Dermis microvascular lymphatic vessel endothelial cell (primary cell): ENCODE data around the gene TOMM40L. TPM values are rescaled to one million over a fixed set of nuclear protein-coding genes. Genes with fewer than 3 reads are reported as not detected.

ENCODE experiments used
- DNase-seq, 2 donors: peaks; one replicate each; pipeline versions ENCODE4 v3.0.0 to v3.0.0-alpha.2; 2010; ENCODE audit warnings: low read depth in 2 of 2
- total RNA-seq: library from RNA; depleted of rRNA; stranded (reverse); fragments of >200 nt; gene quantifications from 2 replicates; pipeline ENCODE4 v1.2.1, GENCODE V29; 2014

Gene TOMM40L
- 12.2 and 14.4 TPM in 2 replicates for total RNA-seq

DNA sequence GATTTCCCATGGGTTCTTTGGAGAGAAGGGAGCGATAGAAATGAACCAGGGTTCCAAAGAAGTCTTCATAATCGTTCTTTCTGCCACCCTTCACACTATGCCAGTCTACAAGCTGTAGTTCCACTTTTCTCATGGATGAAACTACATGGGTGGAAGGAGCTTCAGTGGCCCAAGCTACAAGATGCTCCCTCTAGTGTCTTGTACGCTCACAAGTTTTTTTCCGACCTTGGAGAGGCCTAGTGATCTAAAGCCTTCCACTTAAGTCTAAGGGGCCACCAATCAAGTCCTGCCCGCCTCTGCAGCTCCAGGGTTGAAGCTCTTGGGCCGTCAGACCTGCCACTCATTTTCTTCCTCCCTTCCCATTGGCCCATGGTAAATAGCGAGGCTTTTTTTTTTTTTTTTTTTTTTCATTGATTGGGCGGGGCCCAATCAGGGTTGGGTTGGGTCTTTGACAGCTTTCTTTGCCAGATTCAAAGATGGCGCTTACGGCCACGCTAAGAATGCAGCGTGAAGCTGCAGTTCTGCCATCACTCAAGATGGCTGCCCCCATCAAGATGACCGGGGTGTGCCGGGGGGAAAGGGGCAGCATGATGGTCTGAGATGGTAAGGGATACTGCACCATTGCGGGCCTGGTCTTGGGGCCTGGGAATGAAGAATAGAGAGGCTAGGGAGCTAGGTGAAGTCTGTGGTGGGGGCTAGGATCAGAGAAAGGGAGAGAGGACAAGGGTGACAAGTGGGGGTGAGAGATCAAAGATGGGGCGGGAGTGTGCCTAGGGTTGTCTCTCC is at the start of gene TOMM40L:
Gene TOMM40L (plus strand): TSS at position 527 of the 786 bp plus-strand sequence. CDS start 430 bp downstream, outside the sequence.
- peak; percentile 94 to 99 for DNase-seq

DNA sequence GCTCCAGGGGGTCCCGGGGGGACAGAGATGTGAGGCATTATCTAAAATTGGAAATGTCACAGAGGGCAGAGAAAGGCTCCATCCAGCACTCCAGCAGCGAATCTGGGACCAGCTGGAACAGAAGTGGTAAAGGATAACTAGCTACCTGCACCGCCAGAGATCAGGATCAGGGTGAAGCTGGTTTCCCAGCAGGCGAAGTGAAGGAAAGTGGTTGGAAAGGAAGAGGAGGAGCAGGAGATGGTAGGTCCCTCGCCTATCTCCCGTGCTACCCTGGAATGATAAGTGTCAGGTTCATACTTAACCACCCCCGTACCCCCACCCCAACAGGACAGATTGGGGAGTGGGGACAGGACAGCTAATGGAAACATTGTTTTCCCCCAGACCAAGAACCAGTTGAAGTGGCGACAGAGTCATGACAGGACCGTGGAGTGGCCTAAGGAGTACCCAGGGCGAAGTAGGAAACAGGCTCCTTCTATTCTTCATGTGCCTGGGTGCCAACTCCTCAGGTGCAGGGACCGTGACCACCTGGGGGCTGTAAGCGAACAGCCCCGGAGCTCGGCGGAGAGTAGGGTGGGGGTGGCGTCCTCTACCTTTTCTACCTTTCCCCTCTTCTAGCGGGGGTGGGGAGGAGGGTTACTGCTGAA is 49.3 kb upstream of the TOMM40L start:
- DNase-seq = no peak

DNA sequence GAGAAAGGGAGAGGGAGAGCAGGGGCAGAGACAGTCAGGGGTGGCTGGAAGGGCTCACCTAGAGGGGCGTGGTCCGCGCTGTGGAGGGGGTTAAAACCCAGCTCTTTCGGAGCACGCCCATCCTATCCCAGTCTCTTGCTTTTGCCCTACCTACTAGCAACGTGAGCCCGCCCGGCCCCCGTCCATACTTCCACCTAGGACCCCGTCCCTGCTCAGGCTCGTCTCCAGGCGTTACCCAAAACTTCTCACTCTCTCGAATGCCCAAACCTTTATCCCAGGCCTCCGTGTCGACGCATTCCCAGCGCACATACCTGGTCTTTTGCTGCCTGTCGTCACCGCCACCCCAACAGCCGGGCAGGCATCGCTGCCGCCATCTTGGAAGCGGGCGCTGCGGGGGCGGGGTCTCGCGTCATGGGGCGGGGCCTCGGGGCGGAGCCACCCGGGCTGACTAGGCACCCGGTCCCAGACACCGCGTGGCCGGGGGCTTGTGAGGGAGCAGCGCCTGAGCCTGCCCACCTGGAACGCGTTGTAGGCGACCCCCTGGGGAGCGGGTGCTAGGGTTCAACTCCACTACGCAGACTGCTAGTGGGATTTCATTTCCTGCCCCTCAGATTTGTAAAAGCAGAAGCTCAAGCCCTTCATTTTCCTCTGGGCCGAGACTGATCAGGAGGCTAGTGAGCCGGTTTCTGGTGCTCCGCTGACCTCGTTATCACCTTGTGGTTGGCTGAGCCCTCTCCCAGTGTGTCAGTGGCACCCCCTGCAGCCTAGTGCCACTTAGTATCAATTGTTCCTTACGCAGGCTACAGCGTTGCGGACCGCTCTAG is 48.5 kb upstream of the TOMM40L start, which contains the start of gene B4GALT3:
Gene B4GALT3 (minus strand): TSS at position 396 of the 824 bp plus-strand sequence. CDS start 1,447 bp downstream, outside the sequence.
- DNase-seq = peak in 1 of 2 donors; percentile 80

DNA sequence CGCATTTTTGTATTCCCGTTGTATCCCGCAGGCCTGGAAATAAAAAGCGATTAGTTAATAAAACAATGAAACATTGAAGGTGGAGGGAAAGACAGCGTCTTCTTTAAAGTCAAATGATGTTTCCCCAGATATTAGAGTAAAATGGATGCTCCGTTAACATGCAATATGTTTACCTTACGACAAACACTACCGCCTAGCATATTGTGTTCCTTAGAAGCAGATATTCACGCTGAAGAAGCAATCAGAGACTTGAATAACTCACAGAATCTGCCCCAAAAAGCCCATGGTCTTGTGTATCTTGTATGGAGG is 48.0 kb upstream of the TOMM40L start:
- no peak for DNase-seq

DNA sequence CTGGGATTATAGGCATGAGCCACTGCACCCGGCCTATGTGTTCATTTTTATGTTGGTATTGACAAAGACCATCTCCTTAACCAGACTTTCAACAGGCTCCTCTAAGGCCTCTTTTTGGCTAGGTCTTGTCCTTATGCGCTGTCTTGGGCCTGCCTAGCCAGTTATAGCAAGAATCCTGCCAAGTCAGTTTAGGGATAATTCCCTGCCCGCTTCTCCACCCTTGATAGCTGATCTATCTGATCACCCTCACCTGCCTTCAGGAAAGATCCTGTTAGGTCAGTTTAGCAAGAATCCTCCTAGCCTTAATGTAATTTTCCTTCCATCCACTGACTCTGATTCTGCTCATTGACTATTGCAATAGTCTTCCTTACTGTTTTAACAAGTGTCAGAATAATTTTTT is 46.2 kb upstream of the TOMM40L start:
- DNase-seq = no peak

DNA sequence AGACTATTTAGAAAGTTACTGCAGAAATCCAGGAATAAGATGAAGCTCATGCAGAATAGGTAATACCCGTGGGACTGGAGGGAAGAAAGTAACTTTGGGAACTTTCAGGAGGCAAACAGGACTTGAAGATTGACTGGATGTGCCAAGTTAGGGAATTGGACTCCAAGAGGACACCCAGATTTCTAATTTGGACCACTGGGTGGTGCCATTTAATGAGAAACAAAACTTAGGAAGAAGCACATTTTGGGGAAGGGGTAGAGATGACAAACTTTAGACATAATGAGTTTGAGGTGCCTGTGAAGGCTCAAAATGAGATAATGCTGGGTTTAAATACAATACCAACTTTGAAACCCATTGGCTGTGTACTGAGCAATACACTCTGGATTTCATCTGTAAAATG is 45.2 kb upstream of the TOMM40L start:
- peak in 1 of 2 donors; percentile 25 for DNase-seq

DNA sequence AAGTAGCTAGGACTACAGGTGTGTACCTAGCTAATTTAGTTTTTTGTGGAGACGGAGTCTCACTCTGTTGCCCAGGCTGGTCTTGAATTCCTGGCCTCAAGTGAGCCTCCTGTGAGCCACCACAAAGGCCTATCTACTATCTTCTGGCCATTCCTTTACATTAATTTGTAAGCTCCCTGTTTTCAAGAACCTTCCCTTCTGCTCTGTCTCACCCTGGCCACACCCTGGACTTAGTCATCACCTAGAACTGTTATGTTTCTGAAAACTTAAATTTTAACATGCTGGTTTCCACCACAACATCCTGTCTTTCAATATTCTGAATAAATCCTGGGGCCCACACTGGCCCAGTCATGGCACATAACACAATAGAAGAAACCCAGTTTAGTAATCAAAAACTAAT is 43.6 kb upstream of the TOMM40L start:
- peak in 1 of 2 donors; percentile 42 for DNase-seq

DNA sequence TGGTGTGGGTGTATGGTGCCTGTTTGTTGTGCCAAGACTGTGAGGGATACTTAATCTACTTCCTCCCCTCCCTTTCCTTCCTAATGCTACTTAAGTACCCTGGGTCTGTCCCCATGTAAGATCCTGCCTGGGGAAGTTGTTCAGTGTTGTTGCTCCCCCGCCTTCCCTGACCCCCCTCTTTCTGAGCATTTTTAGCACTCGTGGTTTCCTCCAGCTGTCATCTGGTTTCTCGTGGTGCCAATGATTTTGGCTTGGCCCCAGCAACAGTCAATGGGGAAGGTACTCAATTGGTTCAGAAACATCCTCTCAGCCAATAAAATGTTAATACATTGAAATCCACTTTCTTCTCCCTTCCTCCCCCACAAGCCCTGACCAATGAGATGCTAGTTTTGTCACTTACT is 40.6 kb upstream of the TOMM40L start:
- DNase-seq = peak; percentile 90 to 96

DNA sequence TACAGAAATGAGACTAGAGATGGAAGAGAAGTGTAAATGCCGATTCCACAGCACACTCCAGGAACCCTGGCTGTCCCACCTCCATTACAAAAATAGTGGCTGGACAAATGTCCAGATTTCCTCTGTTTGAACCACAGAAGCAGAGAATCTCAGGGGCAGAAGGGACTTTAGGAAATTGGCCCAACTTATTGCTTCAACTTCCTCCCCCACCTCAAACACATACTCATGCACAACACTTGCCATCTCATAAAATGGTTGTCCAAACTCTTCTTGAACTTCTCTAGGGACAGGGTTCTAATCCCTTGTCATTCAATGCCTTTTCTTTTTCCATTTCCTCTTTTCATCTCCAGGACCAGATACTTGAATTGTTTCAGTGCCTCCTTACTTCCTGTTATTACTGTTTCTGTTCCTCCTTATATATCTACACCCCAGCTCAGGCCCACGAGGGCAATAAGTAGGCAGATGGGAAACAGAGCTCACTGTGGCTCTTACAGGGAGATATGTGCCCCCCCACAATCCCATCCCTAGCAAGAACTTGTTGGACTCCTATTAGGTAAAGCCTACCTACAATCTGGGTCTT is 40.0 kb upstream of the TOMM40L start:
- DNase-seq = no peak

DNA sequence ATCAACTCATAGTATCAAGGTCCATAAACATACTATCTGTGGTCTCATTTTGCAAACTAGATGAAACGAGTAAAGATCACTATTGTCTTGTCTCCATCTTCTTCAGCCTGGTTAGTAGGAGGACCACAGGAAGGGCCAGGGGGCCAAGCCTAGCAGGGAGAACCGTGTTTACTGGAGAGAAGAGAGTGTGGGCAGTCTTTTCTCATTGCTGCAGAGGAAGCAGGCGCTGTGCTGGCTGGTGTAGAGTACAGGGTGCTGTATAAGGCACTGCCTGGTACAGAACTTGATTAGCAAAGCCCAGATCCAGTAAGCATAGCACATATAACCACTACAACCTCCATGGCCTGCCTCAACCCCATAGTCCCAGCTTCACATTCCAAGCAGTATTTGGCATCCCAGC is 38.5 kb upstream of the TOMM40L start:
- no peak for DNase-seq

DNA sequence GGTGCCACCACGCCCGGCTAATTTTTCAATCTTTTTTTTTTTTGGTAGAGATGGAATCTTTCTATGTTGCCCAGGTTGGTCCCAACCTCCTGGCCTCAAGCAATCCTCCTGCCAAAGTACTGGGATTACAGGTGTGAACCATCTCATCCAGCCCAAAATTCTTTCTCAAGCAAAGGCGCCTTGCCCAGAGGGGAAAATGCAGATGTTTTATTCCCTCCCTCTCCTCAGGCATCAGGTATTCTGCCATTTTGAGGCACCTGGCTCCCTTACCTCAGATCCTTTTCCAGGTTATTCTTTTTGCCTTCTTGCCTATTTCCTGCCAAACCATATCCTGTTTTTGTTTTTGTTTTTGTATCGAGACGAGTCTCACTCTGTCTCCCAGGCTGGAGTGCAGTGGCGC is 37.5 kb upstream of the TOMM40L start:
- no peak for DNase-seq

DNA sequence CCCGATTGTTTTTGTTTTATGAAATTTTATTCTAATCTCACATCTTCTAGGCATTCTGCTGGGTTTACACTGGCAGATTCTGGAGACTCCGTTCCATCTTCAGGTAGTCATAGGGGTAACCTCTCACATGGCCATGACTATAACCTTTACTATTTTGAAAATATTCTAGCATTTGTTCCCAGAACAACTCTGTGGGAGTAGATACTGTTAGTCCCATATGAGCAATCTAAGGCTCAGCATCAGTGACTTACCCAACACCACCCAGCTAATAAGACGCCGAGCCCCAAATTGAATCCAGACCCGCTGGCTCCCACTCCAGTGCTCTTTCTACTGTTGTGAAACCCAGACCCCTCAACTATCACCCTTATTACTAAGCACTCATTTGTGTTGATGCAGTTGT is 36.8 kb upstream of the TOMM40L start:
- DNase-seq = no peak

DNA sequence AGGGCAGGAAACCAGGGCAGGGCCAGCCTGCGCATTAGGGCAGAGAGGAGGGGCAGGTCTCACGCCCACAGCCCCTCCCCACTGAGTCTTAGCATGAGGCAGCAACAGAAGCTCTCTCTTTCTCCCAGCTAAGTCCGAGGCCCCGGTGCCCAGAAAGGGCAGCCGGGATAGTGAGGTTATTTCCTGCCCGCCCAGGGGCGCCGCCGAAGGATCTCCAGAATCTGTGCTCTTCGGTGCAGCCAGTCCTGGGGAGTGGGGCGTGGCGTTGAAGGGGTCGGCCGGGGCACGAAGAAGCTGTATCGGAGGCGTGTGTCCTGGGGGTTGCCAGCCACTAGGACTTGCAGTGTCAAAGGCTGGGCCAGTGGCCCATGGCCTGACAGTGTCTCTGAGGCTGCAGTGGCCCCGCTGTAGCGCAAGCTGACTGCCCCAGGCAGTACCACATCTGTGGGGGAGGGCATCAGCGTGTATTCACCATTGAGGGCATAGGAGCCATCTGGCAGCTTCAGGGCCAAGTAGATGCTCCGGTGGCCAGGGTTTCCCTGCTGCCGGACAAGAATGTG is 34.8 kb upstream of the TOMM40L start:
- DNase-seq = no peak

DNA sequence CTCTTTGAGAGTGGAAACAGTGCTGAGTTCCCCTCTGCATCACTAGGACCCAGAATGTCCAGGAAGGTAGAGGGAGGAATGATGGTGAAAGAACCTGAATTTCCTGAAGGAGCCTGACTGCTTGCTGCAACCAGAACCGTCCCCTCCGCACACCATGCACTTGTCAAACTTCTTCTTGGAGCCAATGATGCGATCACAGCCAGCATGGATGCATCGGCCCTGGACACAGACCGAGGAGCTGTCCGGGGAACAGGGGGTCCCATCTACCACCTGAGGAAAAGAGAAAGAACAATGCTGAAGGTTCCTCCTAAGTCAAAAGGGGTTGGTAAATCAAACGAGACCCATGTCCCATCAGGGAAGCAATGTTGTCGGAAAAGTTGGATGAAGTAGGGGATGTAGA is 33.9 kb upstream of the TOMM40L start:
- no peak for DNase-seq

DNA sequence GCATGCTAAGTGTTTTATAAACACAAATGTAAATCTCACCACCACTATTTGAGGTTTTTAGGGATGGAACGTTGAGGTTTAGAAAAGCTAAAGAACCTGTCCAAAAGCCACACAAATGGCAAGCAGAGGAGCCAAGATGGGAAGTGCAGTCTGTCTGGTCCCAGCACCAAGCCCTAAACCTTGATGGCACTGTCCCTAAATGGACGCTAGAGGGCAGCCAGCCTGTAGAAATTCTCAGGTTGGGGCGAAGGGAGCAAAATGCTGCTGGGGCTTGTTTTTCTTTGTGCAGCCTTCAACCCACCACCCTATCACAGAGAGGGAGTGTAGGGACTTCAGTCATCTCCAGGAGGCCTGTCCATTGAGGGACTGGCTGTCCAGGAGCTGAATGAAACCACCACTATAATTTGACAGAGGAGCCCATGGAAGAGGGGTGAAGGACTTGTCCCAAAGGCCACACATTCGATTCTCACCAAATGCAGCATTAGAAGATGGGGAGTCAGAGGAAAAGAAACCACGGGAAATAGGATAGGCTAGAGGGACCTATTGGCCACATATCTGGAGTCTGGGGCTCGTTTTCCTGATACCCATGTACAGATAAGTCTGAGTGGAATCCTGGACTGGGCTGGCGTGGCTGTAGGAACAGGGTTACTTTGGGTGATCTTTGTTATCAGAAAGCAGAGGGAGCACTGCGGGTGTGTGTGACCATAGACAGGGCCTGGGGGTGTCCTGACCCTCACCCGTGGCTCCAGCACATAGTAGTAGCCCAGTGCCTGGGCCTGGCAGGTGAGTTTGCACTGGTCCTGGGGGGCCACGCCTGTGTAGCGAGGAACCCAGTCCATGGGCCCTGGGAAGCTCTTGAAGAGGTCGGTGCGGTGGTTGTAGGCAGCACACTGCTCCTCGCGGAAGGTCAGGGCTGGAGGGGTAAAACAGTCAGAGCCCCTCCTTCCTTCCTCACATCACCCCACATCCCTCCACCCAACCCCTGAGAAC is 33.1 kb upstream of the TOMM40L start:
- peak; percentile 48 to 79 for DNase-seq

DNA sequence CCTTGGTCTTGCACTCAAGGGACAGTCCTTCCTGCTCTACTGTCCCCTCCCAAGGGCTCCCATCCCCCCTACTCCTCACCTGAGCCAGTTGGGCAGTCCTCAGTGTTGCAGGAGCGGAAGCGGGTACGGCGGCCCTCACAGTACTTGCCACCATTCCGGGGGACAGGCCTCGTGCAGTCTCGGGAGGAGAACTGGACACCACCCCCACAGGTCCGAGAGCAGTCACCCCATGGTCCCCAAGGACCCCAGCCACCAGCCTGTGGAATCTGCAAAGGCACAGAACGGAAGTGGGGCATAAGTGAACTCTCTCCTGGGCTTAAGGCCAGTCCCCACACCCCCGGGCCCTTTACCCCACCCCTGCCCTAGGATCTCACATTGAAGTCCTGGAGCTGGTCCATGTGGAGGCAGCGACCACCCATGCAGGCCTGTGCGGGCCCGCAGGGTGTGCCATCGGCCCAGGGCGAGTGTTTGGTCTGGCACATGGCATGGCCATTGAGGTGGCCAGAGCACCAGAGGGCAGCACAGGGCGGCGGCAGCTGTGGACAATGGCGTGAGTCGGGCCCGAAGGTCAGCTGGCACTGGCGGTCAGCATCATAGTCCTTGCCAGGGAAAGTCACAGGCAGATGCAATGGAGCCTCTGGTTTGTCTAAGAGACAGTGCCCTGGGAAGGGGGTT is 32.2 kb upstream of the TOMM40L start:
- peak in 1 of 2 donors; percentile 55 for DNase-seq

DNA sequence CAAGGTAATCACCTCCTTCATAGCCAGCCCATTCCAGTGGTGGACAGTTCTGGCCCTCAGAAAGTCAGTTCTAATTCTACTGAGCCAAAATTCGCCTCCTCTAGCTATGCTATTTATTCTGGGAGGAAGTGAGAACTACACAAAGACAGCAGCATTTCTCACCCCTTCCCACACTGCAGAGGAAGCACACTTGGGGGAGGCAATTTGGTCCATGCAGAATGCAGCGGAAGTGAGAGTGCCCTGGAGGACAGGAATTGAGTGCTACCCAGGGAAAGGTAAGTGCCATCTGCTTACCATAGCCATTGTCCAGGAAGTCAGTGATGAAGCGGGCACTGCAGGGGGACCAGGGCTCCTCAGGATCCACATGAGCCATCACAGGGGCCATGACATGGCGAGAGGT is 30.7 kb upstream of the TOMM40L start:
- DNase-seq = no peak

DNA sequence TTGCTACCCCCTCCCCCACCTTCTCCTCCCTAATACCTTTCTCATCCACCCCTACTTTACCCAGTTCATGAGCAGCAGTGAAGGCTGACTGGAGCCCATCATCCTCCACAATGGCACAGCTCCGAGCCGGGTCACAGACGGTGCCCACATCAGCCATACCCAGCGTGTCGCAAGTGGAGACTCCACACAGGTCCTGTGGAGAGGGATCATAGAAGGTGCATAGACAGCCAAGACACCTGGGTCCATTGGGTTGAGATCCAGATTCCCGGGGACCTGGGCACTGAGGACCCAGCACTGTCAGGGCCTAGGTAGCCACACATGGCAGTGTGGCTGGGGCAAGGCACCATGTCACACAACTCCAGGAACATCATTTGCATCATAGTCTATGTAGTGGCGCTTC is 29.7 kb upstream of the TOMM40L start:
- no peak for DNase-seq

DNA sequence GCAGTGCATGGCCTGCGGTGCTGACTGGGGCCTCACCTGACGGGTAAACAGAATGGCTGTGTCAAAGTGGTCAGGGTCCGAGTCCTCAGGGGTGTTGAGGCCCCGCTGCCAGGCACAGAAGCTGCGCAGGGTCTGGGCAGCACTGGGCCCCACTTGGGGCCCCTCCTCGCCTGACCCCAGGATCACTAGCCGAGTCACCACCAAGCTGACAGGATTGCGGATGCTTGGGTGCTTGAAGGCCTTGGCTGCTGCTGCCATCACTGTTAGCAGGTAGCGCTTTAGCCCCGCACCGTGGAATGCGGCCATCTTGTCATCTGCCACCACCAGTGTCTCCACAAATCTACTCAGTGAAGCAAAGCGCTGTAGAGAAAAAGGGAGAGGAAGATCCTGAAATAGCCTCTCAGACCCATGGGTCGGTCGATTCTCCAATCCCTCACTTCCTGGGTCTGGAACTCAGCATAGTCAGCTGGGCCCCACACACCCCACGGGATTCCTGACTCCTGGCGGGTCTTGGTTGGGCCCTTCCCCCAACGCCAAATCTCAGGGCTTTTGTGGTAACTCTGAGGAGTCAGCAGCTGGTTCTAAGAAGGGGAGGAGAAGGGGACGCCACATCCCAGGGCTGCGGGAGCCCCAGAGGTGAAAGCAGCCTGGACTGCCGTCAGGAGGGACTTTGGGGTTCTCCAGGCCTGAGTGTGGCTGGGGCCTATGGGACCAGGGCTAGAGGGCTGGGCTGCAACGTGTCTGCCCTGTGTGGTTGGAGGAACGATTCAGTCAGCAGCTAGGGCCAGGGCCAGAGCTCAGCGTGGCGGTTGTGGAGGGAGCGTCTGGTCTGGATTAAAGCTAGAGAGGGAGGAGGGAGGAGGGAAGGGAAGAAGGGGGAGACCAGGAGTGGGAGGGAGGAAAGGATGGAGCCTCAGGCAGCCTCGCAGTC is 29.1 kb upstream of the TOMM40L start:
- peak in 1 of 2 donors; percentile 32 for DNase-seq
